GM19468 (cell line): Measurements from ENCODE around the gene GVQW3.
A peak's percentile ranks its signal among the peaks of the same experiment; 100 is the strongest.

ENCODE experiments used
- ATAC-seq: cut with Tn5 transposase; IDR thresholded peaks from one replicate; pipeline ENCODE4 v1.9.1; 2021; ENCODE audit warnings: mild to moderate bottlenecking, moderate library complexity, moderate number of reproducible peaks; ENCODE audit not compliant: unreplicated experiment; ENCODE audit errors: extremely low read depth

Gene GVQW3

DNA sequence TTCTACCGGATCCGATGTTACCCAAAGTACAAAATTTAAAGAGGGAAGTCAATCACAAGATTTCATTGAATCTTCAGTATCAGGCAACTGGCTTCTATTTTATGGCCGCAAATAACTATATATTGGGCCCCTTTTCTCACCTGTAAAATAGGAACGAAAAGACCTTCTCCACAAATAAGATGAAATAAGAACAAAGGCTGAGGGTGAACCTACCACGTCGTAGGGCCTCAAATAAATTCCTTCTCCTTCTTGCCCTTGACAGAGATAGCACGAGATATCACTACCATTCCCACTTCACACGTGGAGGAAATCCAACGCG lies 62.9 kb downstream of the GVQW3 start:
- no peak for ATAC-seq

DNA sequence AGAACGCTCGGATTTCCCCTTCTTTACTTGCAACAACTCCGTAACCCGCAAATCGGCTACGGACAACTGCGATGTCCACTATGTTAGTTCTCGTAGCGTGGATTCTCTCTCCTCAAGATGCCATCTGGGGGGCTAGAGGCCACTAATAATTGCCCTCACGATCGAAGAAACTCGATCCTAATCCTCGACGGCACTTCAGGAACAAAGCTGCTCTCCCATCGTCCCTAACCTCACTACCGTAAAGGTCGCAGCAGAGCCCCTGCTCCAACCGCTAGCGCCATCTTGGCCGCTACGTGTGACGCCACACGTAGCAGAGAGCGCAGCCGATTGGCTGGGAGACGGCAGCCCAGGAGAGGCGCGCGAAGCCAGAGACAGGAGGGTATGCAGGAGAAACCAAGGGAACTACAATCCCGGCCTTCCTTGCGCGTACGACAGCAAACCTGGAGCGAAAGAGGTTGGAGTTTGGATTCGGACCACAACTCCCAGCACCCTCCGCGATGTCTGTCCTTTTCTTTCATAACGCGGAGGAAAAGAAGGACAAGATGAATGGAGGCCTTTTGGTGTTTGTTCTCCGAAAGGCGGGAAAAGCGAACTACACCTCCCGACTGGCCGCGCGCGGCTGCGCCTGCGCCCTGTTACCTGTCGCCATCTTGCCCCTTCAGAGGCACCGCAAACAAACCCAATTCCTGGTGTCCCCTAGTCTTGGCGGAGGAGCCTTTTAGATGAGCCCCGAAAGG lies 63.4 kb downstream of the GVQW3 start, which contains the start of gene EMSY:
Gene EMSY, plus strand, starts transcription at position 635 of the 737 bp plus-strand sequence. CDS start 1,921 bp downstream, outside the sequence.
- peak; percentile 95 for ATAC-seq

DNA sequence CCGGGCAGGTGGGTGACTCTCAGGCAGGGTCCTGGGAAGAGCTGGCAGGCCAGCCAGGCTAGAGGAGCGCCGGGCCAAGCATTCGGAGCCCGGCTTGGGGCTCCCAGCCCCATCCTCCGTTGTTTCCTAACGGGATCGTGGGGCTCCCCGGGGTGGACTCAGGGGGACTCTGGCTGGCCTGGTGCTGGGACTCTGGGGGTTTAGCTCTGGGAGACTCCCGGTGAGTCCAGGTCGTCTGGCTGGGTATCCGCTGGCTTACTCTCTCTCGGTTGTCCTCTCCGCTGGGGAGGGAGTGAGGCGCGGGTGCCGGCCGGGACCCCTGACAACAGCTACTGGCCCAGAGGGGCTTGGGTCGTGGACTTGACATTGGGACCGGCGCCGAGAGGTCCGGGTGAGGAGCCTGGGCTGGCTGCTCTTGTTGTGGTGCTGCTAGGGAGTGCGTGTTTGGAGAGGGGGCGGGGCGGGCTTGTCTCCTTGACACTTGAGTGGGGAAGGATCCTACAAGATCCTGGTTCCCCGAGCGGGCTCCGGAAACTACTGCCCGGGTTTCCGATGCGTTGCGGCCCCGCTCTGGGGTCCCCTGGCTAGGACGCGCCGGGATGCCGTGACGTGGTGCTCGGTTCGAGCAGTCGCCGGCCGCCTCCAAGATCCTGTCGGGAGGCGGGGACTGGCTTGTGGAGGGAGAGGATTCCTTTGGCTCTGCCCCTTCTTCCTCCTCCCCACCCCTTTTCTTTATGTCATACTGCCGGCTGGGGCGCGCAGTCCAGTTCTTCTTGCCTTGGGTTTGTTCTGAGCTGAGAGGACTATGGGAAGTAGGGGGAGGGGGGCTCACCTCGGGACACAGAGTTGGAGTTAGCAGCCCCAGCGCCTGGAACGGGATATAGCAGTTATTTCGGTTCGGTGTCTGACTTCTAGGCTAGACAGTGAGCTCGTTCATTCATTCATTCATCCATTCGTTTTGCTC lies 64.3 kb downstream of the GVQW3 start:
- no peak for ATAC-seq

DNA sequence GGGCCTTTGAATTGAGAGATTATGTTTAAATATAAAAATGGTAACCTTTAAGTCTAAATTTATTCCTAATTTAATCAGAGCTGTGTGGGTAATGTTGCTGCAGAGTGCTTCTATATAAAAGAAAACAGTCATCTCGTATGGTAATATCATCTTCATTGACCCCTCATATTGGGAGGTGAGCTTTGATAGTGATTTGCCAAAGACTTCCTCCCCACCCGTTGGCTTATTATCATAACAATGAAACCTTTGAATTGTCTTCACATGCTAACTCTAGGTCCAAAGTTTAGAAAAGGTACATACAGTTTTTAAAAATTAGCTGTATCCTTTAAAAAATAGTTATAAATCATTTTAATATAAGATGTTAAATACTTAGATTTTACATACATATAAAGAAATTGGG lies 67.4 kb downstream of the GVQW3 start:
- ATAC-seq, result no peak

DNA sequence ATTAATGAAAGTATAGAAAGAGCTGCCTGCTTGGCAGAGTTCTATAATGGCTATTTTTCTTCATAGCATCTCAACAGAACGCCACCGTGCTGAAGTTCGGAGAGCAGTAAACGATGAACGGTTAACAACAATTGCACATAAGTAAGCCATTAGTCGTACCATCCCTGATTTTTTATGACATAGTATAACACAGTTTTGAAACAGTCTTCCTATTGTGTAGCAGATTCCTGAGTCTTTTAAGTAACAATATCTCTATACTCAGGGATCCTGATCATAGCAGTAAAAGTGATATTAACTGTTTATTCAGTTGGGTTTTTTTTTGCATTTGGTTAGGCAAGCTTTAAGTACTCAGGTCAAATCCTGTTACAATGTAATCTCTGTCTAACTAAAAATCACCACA lies 72.1 kb downstream of the GVQW3 start:
- ATAC-seq, result no peak

DNA sequence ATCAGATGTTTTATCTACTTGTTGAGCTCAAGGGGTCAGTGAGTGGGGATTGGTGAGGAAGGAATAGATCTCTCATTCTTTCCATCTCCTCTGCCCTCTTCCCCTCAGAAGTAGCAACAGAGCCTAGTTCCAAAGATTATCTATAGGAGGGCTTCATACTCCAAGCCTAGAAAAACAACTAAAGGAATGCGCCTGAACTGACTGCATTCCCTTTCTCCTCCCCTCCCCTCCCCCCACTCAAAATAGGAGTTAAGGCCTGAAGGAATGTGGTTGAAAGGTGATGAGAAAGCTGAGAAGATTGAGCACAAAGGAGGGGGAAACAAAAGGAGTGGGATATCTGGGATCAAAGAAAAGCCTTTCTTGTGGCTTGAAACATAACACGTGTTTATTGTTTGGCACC lies 74.2 kb downstream of the GVQW3 start:
- no peak for ATAC-seq

DNA sequence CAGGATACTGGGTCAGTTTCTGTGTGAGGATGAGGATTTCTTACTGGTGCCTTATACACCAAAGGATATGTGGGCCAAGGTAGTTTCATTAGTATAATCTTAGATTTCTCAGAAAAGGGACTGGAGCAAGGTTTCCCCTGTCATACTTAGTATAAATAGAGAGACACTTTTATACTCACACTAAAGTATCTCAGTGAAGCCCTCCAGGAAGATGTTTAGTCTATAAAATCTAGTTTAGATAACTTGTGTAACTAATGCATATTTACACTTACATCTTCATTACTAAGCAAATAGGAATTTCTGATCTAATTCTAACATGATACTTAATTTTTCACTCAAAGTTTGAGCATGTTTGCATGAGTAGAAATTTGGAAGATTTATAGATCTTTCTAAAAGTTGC lies 74.8 kb downstream of the GVQW3 start:
- no peak for ATAC-seq

DNA sequence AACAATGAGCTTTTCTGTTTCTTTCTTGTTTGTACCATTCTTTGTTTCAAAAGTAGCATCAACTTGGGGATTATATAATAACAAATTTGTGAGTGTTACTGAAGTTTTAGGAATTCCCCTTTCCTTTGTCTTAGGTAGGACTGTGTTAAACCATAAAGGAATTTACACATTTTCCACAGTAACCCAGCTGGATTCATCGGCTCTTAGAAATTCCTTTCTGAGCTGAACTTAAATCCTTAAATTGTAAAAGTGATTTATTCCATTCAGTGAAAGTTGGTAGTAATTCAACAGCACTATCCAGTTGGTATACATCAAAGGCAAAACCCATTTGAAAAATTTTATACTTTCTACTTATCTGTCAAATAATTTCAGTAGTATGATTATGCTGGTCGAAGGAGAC lies 75.4 kb downstream of the GVQW3 start:
- no peak for ATAC-seq
